Measurements from ENCODE around the gene TIAM2.

GRCh38 chr6:155130161-155130853 lies 135.2 kb downstream of the TIAM2 start:
- TF ChIP-seq POLR2A (IDR thresholded peaks at IDR 0.05; ENCODE audit: low read depth, low read length) = no peak
- TF ChIP-seq ZZZ3 (IDR thresholded peaks at IDR 0.05; ENCODE audit: control insufficient read depth, insufficient read length, low read depth) = no peak
- no peak for TF ChIP-seq MYC (IDR thresholded peaks at IDR 0.05; ENCODE audit: insufficient read depth, insufficient read length, insufficient replicate concordance, low read length, severe bottlenecking)
- TF ChIP-seq MXI1 (IDR thresholded peaks at IDR 0.05; ENCODE audit: low read depth, low read length) = no peak
- TF ChIP-seq, protein P1, sequence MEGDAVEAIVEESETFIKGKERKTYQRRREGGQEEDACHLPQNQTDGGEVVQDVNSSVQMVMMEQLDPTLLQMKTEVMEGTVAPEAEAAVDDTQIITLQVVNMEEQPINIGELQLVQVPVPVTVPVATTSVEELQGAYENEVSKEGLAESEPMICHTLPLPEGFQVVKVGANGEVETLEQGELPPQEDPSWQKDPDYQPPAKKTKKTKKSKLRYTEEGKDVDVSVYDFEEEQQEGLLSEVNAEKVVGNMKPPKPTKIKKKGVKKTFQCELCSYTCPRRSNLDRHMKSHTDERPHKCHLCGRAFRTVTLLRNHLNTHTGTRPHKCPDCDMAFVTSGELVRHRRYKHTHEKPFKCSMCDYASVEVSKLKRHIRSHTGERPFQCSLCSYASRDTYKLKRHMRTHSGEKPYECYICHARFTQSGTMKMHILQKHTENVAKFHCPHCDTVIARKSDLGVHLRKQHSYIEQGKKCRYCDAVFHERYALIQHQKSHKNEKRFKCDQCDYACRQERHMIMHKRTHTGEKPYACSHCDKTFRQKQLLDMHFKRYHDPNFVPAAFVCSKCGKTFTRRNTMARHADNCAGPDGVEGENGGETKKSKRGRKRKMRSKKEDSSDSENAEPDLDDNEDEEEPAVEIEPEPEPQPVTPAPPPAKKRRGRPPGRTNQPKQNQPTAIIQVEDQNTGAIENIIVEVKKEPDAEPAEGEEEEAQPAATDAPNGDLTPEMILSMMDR (IDR thresholded peaks at IDR 0.05 in 2 of 3, conservative IDR thresholded peaks at IDR 0.05 in 1 of 3; ENCODE audit: control insufficient read depth in 2 of 3, extremely low read depth in 1 of 3, insufficient read depth in 1 of 3, low read depth in 3 of 3, low read length in 3 of 3) = no peak
- no peak for TF ChIP-seq ATF3 (IDR thresholded peaks at IDR 0.05; ENCODE audit: borderline replicate concordance, extremely low read depth, low read depth, low read length)
- no peak for TF ChIP-seq RFX5 (IDR thresholded peaks at IDR 0.05; ENCODE audit: low read depth, low read length)
- TF ChIP-seq SMAD1 (IDR thresholded peaks at IDR 0.05; ENCODE audit: low read depth, partially characterized antibody) = no peak
- no peak for TF ChIP-seq SREBF2 (IDR thresholded peaks at IDR 0.05; ENCODE audit: low read length)

Measured in GM12878 (cell line).